OCI-LY1 (cell line): ENCODE measurements around the gene ODF4.
"Not testable (repeated sequence)": the region's sequence is repeated elsewhere in the genome, so short reads cannot be mapped to it uniquely, and the experiment has no call there.

Experiments
- H2AFZ ChIP-seq: fragments of 200-600 bp; sonication (generic), shearing (Covaris generic); 2 replicates; pipeline ENCODE4 v1.6.0; 2014; ENCODE audit warnings: antibody characterized with exemption, mild to moderate bottlenecking, low read length
- H3F3A ChIP-seq: fragments of 200-600 bp; sonication (generic), shearing (Covaris generic); 2 replicates; pipeline ENCODE4 v1.6.0; 2014; ENCODE audit warnings: mild to moderate bottlenecking, antibody characterized with exemption, low read length, moderate library complexity; ENCODE audit not compliant: insufficient read depth
- H3K27ac ChIP-seq: fragments of 200-600 bp; sonication (generic); 2 replicates; pipeline ENCODE4 v1.5.1; 2014; ENCODE audit warnings: low read length, mixed run types, mild to moderate bottlenecking, low read depth; ENCODE audit not compliant: poor library complexity, severe bottlenecking
- H3K27me3 ChIP-seq: fragments of 200-600 bp; sonication (generic); 2 replicates; pipeline ENCODE4 v1.6.0; 2014; ENCODE audit warnings: antibody characterized with exemption, mild to moderate bottlenecking, low read length, moderate library complexity; ENCODE audit not compliant: insufficient read depth
- H3K36me3 ChIP-seq: fragments of 200-600 bp; sonication (generic); 2 replicates; pipeline ENCODE4 v1.6.1; 2014; ENCODE audit warnings: mild to moderate bottlenecking, antibody characterized with exemption, low read length, moderate library complexity, mixed read lengths; ENCODE audit not compliant: insufficient read depth
- H3K4me1 ChIP-seq: fragments of 200-600 bp; sonication (generic); 2 replicates; pipeline ENCODE4 v1.5.1; 2014; ENCODE audit warnings: mild to moderate bottlenecking, low read length, moderate library complexity; ENCODE audit not compliant: insufficient read depth, severe bottlenecking
- H3K4me2 ChIP-seq: fragments of 200-600 bp; sonication (generic), shearing (Covaris generic); 2 replicates; pipeline ENCODE4 v1.6.1; 2014; ENCODE audit warnings: low read length
- H3K4me3 ChIP-seq: fragments of 200-600 bp; sonication (generic); 2 replicates; pipeline ENCODE4 v1.5.1; 2014; ENCODE audit warnings: low read length, low read depth, mild to moderate bottlenecking, mixed read lengths; ENCODE audit not compliant: poor library complexity, severe bottlenecking
- H3K79me2 ChIP-seq: fragments of 200-600 bp; shearing (Covaris generic); 2 replicates; pipeline ENCODE4 v1.6.1; 2016; ENCODE audit warnings: mixed run types, low read length, mixed read lengths; ENCODE audit not compliant: insufficient read depth
- H3K9ac ChIP-seq: fragments of 200-600 bp; sonication (generic), shearing (Covaris generic); 2 replicates; pipeline ENCODE4 v1.6.1; 2014; ENCODE audit warnings: mild to moderate bottlenecking, low read length, mixed read lengths
- H3K9me2 ChIP-seq: fragments of 200-600 bp; sonication (generic), shearing (Covaris generic); 2 replicates; pipeline ENCODE4 v1.6.1; 2014; ENCODE audit warnings: low read depth, mild to moderate bottlenecking, low read length, mixed read lengths
- H3K9me3 ChIP-seq: fragments of 200-600 bp; shearing (Covaris generic); 2 replicates; pipeline ENCODE4 v1.6.1; 2014; ENCODE audit warnings: low read length, mixed read lengths
- H4K20me1 ChIP-seq: fragments of 200-600 bp; sonication (generic), shearing (Covaris generic); 2 replicates; pipeline ENCODE4 v1.6.0; 2016; ENCODE audit warnings: mild to moderate bottlenecking, low read length; ENCODE audit not compliant: insufficient read depth
- EZH2 ChIP-seq: fragments of 200-600 bp; sonication (generic), shearing (Covaris generic); IDR thresholded peaks from 2 replicates; pipeline ENCODE4 v1.8.0; 2017; ENCODE audit warnings: borderline replicate concordance, mixed run types, mild to moderate bottlenecking, antibody characterized with exemption, low read length, moderate library complexity, mixed read lengths
- TF ChIP-seq, protein P1 (sequence below): fragments of 200-600 bp; sonication (generic), shearing (Covaris generic); IDR thresholded peaks from 2 replicates; pipeline ENCODE4 v1.5.1; 2017; ENCODE audit warnings: mild to moderate bottlenecking, antibody characterized with exemption, low read length, moderate library complexity, mixed read lengths

ODF4 gene

DNA sequence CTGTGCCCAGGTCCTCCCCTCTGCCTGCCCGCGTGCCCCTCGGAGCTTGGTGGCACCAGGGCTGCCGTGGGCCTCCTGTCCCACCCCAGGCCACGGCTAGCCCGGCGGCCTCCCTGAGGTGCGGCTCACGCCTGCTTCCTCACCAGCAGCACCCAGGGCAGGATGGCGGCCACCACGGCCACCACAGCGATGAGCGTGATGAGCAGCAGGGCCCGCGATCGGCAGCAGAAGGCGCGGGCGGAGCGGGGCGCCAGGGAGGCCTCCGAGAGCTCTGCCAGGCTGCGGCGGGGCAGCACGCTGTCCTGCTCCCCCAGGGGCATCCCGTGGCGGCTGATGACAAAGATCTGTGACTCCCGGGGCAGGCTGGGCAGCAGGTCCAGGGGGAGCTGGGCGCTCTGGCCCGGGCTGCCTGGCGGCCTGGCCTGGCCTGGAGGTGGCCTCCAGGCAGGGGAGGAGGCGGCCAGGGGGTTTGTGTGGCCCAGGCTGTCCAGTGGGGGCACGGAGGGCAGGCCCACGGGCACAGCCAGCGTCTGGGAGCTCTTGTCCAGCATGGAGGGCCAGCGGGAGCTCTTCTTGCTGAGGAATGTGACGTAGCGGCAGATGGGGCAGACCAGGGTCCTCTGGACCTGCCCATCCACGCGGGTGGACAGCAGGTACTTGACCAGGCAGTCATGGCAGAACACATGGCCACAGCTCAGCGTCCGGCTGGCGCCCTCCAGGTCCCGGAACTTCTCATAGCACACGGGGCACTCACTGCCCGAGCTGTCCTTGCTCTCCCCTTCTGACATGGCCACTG, 53.2 kb downstream of the ODF4 start:
- no peaks in the 10 kb centered on the region for H3K9me3 ChIP-seq
- no peak overlapping the region for H2AFZ ChIP-seq
- peaks cover 9% of the 10 kb centered on the region for H3K4me1 ChIP-seq
- no peak overlapping the region for H3K9ac ChIP-seq
- no peaks in the 10 kb centered on the region for H3K27me3 ChIP-seq
- no peak overlapping the region for H3K27ac ChIP-seq
- no peaks in the 10 kb centered on the region for H4K20me1 ChIP-seq
- no peaks in the 10 kb centered on the region for H3F3A ChIP-seq
- TF ChIP-seq, protein P1, sequence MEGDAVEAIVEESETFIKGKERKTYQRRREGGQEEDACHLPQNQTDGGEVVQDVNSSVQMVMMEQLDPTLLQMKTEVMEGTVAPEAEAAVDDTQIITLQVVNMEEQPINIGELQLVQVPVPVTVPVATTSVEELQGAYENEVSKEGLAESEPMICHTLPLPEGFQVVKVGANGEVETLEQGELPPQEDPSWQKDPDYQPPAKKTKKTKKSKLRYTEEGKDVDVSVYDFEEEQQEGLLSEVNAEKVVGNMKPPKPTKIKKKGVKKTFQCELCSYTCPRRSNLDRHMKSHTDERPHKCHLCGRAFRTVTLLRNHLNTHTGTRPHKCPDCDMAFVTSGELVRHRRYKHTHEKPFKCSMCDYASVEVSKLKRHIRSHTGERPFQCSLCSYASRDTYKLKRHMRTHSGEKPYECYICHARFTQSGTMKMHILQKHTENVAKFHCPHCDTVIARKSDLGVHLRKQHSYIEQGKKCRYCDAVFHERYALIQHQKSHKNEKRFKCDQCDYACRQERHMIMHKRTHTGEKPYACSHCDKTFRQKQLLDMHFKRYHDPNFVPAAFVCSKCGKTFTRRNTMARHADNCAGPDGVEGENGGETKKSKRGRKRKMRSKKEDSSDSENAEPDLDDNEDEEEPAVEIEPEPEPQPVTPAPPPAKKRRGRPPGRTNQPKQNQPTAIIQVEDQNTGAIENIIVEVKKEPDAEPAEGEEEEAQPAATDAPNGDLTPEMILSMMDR = no peak
- TF ChIP-seq EZH2 = no peak
- no peaks in the 10 kb centered on the region for H3K9me2 ChIP-seq
- H3K79me2 ChIP-seq = no peaks in the 10 kb centered on the region
- H3K4me2 ChIP-seq = no peak overlapping the region; the same call in 1 of the 2 replicates
- no peak overlapping the region for H3K4me3 ChIP-seq
- no peaks in the 10 kb centered on the region for H3K36me3 ChIP-seq

DNA sequence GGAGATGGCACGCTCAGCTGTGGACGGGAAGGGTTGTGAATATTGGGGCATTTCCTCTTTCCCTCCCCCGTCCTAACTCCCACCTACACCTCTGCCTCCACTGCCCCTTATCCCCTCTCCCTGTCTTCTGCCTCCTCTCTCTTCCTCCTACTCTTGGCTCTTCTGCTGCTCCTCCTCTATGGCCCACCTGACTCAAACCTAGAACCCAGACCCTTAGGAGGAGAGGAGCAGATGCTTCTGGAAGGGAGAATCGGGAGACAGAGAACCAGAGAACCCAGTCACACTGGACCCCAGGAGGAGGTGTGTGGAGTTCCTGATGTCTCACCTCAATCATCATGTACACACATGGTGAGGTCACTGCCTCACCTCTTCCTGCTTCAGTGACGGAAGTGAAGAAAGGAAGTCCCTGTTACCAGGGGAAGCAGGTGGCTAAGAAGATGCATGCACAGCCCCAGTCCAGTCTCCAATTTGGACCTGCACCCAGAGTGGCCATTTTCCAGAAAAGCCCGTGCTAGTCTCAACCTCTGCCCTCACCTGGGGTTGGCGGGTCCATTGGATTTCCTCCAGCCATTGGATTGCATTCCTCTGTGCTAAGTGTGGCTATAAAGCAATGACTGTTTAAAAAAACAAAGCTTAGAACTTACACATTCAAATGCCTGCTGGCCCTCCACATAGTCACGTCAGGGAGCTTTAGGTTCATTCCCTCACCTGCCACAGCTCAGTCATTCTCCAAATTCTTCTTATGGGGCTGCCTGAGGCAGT, 54.0 kb downstream of the ODF4 start:
- Histone ChIP-seq H4K20me1 (no peaks in the 10 kb centered on the region), H3K36me3 (no peaks in the 10 kb centered on the region), H3K9ac (no peak overlapping the region), H3K4me3 (no peak overlapping the region), H3K4me2 (peak overlapping the region; percentile 10; the same call in 1 of the 2 replicates), H3K27me3 (no peaks in the 10 kb centered on the region), H3K4me1 (peaks cover 9% of the 10 kb centered on the region), H3K27ac (no peak overlapping the region), H3F3A (no peaks in the 10 kb centered on the region), H2AFZ (0 out of 2 replicates have a peak overlapping the region, but pooled peaks have one; percentile 38), H3K79me2 (no peaks in the 10 kb centered on the region), H3K9me2 (no peaks in the 10 kb centered on the region), H3K9me3 (no peaks in the 10 kb centered on the region)
- TF ChIP-seq EZH2 = no peak
- TF ChIP-seq, protein P1 = no peak

DNA sequence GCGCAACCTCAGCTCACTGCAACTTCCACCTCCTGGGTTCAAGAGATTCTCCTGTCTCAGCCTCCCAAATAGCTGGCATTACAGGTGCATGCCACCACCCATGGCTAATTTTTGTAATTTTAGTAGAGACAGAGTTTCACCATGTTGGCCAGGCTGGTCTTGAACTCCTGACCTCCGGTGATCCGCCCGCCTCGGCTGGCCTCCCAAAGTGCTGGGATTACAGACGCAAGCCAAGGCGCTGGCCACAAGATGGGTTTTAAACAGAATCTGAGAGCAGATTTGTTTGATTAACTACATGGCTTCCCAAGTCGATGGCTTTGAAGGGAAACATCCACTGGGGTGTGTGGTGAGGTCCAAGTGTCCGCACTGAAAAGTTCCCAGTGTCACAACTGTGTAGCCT, 54.9 kb downstream of the ODF4 start:
- not testable (repeated sequence) for H3K4me3 ChIP-seq, H3K79me2 ChIP-seq, H3K27me3 ChIP-seq, H3F3A ChIP-seq, H3K9ac ChIP-seq, H3K27ac ChIP-seq, H3K4me1 ChIP-seq, H3K9me2 ChIP-seq, H3K36me3 ChIP-seq, H3K9me3 ChIP-seq, H3K4me2 ChIP-seq, H2AFZ ChIP-seq, H4K20me1 ChIP-seq
